GM21381 (cell line): Measurements from ENCODE around the gene OOSP3.
"Not testable (repeated sequence)": the region's sequence is repeated elsewhere in the genome, so short reads cannot be mapped to it uniquely, and the experiment has no call there.

ENCODE experiments used
- ATAC-seq: cut with Tn5 transposase; IDR thresholded peaks from one replicate; pipeline ENCODE4 v1.9.1; 2021; ENCODE audit warnings: mild to moderate bottlenecking, moderate library complexity; ENCODE audit not compliant: unreplicated experiment

Gene OOSP3

GRCh38 chr11:59875856-59876519 lies 2.6 kb upstream of the OOSP3 start:
- ATAC-seq, result no peak

- ATAC-seq, result no peak
Measured at GRCh38 chr11:59877325-59877724, 1.3 kb upstream of the OOSP3 start.

GRCh38 chr11:59877784-59878183 lies 798 bp upstream of the OOSP3 start:
- no peak for ATAC-seq

GRCh38 chr11:59879567-59879966 lies 985 bp downstream of the OOSP3 start:
- no peak for ATAC-seq

- ATAC-seq, result no peak
Measured at GRCh38 chr11:59883597-59883996, 5.0 kb downstream of the OOSP3 start.

GRCh38 chr11:59887156-59887555 lies 8.6 kb downstream of the OOSP3 start:
- ATAC-seq, result not testable (repeated sequence)

GRCh38 chr11:59891781-59892181 lies 13.2 kb downstream of the OOSP3 start:
- no peak for ATAC-seq

GRCh38 chr11:59894616-59895015 lies 16.0 kb downstream of the OOSP3 start:
- ATAC-seq, result no peak

- no peak for ATAC-seq
Measured at GRCh38 chr11:59898046-59898445, 19.5 kb downstream of the OOSP3 start.

- no peak for ATAC-seq
Measured at GRCh38 chr11:59898650-59899049, 20.1 kb downstream of the OOSP3 start.

- ATAC-seq, result no peak
Measured at GRCh38 chr11:59899532-59899931, 20.9 kb downstream of the OOSP3 start.

GRCh38 chr11:59900366-59901126 lies 22.0 kb downstream of the OOSP3 start:
- no peak for ATAC-seq

- no peak for ATAC-seq
Measured at GRCh38 chr11:59901306-59901705, 22.7 kb downstream of the OOSP3 start.

GRCh38 chr11:59903569-59903968 lies 25.0 kb downstream of the OOSP3 start:
- ATAC-seq, result not testable (repeated sequence)

GRCh38 chr11:59918480-59918879 lies 39.9 kb downstream of the OOSP3 start:
- ATAC-seq, result no peak

GRCh38 chr11:59918987-59919589 lies 40.5 kb downstream of the OOSP3 start:
- ATAC-seq, result no peak

- ATAC-seq, result no peak
Measured at GRCh38 chr11:59923813-59924212, 45.2 kb downstream of the OOSP3 start.

- ATAC-seq, result no peak
Measured at GRCh38 chr11:59931688-59932087, 53.1 kb downstream of the OOSP3 start.

GRCh38 chr11:59938132-59938531 lies 59.5 kb downstream of the OOSP3 start, which contains the start of gene OOSP1:
Gene OOSP1 (plus strand): TSS chr11:59938432. CDS start chr11:59938455, 23 bp downstream.
- no peak for ATAC-seq

- no peak for ATAC-seq
Measured at GRCh38 chr11:59938718-59939117, 60.1 kb downstream of the OOSP3 start.

- ATAC-seq, result no peak
Measured at GRCh38 chr11:59939482-59939881, 60.9 kb downstream of the OOSP3 start.

GRCh38 chr11:59941091-59941490 lies 62.5 kb downstream of the OOSP3 start:
- no peak for ATAC-seq
